Measurements from ENCODE around the gene NHS.
"Not testable (repeated sequence)": the region's sequence is repeated elsewhere in the genome, so short reads cannot be mapped to it uniquely, and the experiment has no call there.

NHS gene

GRCh38 chrX:17497193-17497592, 122.2 kb downstream of the NHS start:
- TF ChIP-seq CTCF (IDR thresholded peaks at IDR 0.05; ENCODE audit: insufficient read depth, low read depth, low read length, missing control alignments) = no peak
- peak; percentile 13 for DNase-seq (ENCODE audit: low read depth)
- H3K4me3 ChIP-seq (ENCODE audit: low read length) = no peak overlapping the region

GRCh38 chrX:17499512-17499911, 124.5 kb downstream of the NHS start:
- TF ChIP-seq CTCF (IDR thresholded peaks at IDR 0.05; ENCODE audit: insufficient read depth, low read depth, low read length, missing control alignments) = no peak
- H3K4me3 ChIP-seq (ENCODE audit: low read length) = no peak overlapping the region
- no peak for DNase-seq (ENCODE audit: low read depth)

GRCh38 chrX:17500145-17500579, 125.2 kb downstream of the NHS start:
- peak; percentile 59 for DNase-seq (ENCODE audit: low read depth)
- TF ChIP-seq CTCF (IDR thresholded peaks at IDR 0.05; ENCODE audit: insufficient read depth, low read depth, low read length, missing control alignments) = no peak
- no peak overlapping the region for H3K4me3 ChIP-seq (ENCODE audit: low read length)

- H3K4me3 ChIP-seq (ENCODE audit: low read length) = no peak overlapping the region
- TF ChIP-seq CTCF (IDR thresholded peaks at IDR 0.05; ENCODE audit: insufficient read depth, low read depth, low read length, missing control alignments) = no peak
- DNase-seq (ENCODE audit: low read depth) = no peak
Measured at GRCh38 chrX:17501746-17502145, 126.7 kb downstream of the NHS start.

- not testable (repeated sequence) for DNase-seq (ENCODE audit: low read depth); H3K4me3 ChIP-seq (ENCODE audit: low read length)
Measured at GRCh38 chrX:17506352-17506751, 131.4 kb downstream of the NHS start.

GRCh38 chrX:17511556-17511955, 136.6 kb downstream of the NHS start:
- DNase-seq (ENCODE audit: low read depth) = no peak
- no peak for TF ChIP-seq CTCF (IDR thresholded peaks at IDR 0.05; ENCODE audit: insufficient read depth, low read depth, low read length, missing control alignments)
- no peak overlapping the region for H3K4me3 ChIP-seq (ENCODE audit: low read length)

GRCh38 chrX:17519358-17519757, 144.4 kb downstream of the NHS start:
- no peak for TF ChIP-seq CTCF (IDR thresholded peaks at IDR 0.05; ENCODE audit: insufficient read depth, low read depth, low read length, missing control alignments)
- no peak for DNase-seq (ENCODE audit: low read depth)
- H3K4me3 ChIP-seq (ENCODE audit: low read length) = no peak overlapping the region

Data from epithelial cell of esophagus (primary cell).